Sciatic nerve (tissue), 2 donors: ENCODE results near the gene CHP2. TPM values are rescaled to one million over a fixed set of nuclear protein-coding genes. Genes with fewer than 3 reads are reported as not detected.

Experiments used
- ATAC-seq: fragments of 200-7000 bp; cut with Tn5 transposase; one replicate; pipeline ENCODE4 v1.9.1; 2020; ENCODE audit warnings: mild to moderate bottlenecking, moderate library complexity
- DNase-seq: peaks from one replicate; pipeline ENCODE4 v3.0.0-alpha.2; 2020; ENCODE audit warnings: low spot score
- intact Hi-C: fragments of 100-400 bp; cut with DNase I; formaldehyde crosslinking; loops from one replicate; pipeline ENCODE4 v1.14.2; 2022
- total RNA-seq: library from RNA; stranded (reverse); fragmentation: NEBNext Ultra II Directional; extraction: Animal tissue kit (Norgen Biotek cat#: 25700); gene quantifications from one replicate; pipeline ENCODE4 v1.2.1, GENCODE V29; 2021
- donor health status: DM: no; HTN: no; CAD: no.
- donor health status: DM: no; HTN: no; CAD: no.

Gene CHP2
- total RNA-seq, 1 donor from 2014 or later: 22.6 TPM

GRCh38 chr16:23788685-23789084 lies 33.9 kb downstream of the CHP2 start:
- intact Hi-C loops: no loop called here
- ATAC-seq (no peak), DNase-seq (no peak)

DNA sequence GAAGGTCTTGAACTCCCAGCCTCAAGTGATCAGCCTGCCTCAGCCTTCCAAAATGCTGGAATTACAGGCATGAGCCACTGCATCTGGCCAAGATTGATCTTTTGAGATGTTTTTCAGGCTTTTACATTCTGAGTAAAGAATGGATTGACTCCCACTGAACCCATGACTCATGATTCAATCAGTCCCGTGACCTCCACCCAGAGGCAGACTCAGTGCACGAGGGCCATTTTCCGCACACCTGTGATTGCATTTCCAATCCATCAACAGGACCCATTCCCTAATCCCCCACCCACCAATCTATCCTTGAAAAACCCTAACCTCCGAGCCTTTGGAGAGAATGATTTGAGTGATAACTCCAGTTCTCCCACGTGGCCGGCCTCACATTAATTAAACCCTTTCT lies 40.6 kb downstream of the CHP2 start:
- no peak for DNase-seq
- intact Hi-C loops: no loop called here
- ATAC-seq: no peak

DNA sequence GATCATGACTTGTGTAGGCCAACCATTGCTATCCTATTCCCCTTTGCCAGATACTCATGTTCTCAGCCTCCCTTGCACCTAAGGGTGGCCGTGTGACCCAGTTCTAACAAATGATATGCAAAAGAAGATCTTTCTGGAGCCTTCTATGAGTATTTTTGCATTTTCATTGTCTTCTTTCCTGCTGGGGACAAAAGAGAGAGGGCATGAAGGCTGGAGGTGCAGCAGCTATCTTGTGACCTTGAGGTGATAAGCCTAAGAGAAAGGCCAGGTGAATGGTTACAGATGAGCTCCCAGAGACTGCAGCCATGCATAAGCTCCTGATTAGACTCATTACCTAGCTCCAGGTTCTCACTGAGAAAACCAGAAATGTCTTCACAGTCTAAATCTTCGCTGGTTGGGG lies 42.1 kb downstream of the CHP2 start:
- ATAC-seq: no peak
- intact Hi-C loops: no loop called here

GRCh38 chr16:23801378-23801777 lies 46.6 kb downstream of the CHP2 start:
- peak; percentile 45 for ATAC-seq
- intact Hi-C loops: no loop called here
- DNase-seq: peak; percentile 82

More for the DNA sequence above, 42.1 kb downstream of the CHP2 start:
- no peak for DNase-seq

DNA sequence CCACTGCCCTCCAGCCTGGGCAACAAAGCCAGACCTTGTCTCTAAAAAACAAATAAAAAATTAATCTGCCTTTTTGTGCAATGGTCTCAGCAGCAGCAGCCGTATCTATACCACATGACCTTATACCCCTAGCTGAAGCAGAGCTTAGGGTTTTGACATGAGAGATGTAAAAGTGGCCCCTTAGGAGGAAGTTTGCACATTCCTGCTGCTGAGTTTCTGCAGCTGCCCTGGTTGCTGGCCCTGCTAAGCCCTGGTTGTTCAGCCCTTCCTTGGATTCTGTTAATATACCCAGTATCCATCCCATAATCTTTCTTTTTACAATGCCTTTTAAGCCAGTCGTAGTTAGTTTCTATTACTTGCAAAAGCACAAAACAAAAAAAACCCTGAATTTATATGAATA lies 48.0 kb downstream of the CHP2 start:
- no peak for ATAC-seq
- DNase-seq: no peak
- intact Hi-C loops: no loop called here

DNA sequence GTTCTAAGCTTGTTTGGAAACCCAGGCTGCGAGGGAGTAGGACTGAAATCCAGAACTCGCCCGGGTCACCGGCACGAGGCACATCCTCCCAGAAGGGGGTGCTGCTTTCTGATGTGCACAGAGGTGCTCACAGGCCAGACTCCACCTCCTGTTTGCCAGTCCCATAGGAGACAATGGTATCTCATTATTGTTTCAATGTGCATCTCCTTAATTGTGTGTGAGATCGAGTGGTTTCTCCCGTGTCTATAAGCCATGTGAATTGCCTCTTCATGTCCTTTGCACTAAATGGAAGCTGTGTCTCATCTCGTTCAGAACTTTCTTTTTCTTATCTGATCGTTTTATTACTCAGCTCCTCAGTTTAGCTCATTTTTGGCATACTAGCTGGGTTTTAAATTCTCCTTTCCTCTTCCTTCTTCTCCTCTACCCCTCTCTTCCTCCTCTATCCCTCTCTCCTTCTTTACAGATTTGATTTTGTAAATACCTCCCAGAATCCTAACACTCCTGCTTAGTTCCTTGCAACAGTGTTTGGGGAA lies 48.8 kb downstream of the CHP2 start:
- intact Hi-C loops: no loop called here
- peak; percentile 64 for DNase-seq
- peak; percentile 57 for ATAC-seq

GRCh38 chr16:23807028-23807427 lies 52.2 kb downstream of the CHP2 start:
- DNase-seq (no peak), ATAC-seq (peak; percentile 59)
- intact Hi-C loops: no loop called here

Other genes starting within 250 kb of the CHP2 start
- 62.9 TPM for gene GGA2, start 244.5 kb upstream of the CHP2 start, total RNA-seq
- gene EARS2, start 197.7 kb upstream of the CHP2 start, total RNA-seq: 16.0 TPM
- gene UBFD1, start 197.3 kb upstream of the CHP2 start, total RNA-seq: 38.2 TPM
- gene NDUFAB1, start 158.7 kb upstream of the CHP2 start, total RNA-seq: 40.2 TPM
- 15.6 TPM for gene PALB2, start 113.7 kb upstream of the CHP2 start, total RNA-seq
- gene DCTN5, start 113.6 kb upstream of the CHP2 start, total RNA-seq: 45.5 TPM
- 2.6 TPM for gene PLK1, start 76.1 kb upstream of the CHP2 start, total RNA-seq
- gene ERN2, start 41.8 kb upstream of the CHP2 start, total RNA-seq: not detected
- gene PRKCB, start 81.0 kb downstream of the CHP2 start, total RNA-seq: 12.7 TPM